ENCODE results near the gene RNU6-1.

DNA sequence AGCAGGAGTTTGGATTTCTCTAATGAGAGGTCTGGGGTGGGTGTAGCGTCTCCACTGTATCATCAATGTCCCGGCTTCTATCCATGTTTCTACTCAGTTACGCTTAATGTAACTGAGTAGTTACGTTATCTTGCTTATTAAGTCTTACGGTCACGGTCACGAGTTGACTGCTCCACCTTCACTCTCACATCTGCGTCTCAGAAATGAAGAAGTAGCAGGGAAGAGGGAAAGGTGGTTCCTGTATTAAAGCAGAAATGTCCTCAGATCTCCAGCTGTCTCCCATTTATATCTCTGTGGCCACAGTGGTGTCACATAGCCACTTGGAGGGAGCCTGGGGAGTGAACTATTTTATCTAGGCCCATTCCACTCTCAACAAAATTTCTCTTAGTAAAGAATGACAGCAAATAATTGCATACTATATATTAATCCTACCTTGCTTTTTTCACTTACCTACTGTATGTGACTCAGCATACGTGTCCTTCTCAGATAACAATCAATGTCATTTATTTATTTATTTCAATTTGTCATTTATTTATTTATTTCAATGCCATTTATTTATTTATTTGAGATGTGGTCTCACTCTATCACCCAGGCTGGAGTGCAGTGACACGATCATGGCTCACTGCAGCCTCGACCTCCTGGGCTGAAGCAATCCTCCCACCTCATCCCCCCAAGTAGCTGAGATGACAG, 39.7 kb upstream of the RNU6-1 start:
- TF ChIP-seq, protein P1, sequence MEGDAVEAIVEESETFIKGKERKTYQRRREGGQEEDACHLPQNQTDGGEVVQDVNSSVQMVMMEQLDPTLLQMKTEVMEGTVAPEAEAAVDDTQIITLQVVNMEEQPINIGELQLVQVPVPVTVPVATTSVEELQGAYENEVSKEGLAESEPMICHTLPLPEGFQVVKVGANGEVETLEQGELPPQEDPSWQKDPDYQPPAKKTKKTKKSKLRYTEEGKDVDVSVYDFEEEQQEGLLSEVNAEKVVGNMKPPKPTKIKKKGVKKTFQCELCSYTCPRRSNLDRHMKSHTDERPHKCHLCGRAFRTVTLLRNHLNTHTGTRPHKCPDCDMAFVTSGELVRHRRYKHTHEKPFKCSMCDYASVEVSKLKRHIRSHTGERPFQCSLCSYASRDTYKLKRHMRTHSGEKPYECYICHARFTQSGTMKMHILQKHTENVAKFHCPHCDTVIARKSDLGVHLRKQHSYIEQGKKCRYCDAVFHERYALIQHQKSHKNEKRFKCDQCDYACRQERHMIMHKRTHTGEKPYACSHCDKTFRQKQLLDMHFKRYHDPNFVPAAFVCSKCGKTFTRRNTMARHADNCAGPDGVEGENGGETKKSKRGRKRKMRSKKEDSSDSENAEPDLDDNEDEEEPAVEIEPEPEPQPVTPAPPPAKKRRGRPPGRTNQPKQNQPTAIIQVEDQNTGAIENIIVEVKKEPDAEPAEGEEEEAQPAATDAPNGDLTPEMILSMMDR (IDR thresholded peaks at IDR 0.05; ENCODE audit: low read length) = no peak
- TF ChIP-seq EZH2 (IDR thresholded peaks at IDR 0.05; ENCODE audit: borderline replicate concordance, low read length) = no peak

All from OCI-LY1 (cell line).